Measurements from ENCODE around the gene EEPD1.

EEPD1 gene

DNA sequence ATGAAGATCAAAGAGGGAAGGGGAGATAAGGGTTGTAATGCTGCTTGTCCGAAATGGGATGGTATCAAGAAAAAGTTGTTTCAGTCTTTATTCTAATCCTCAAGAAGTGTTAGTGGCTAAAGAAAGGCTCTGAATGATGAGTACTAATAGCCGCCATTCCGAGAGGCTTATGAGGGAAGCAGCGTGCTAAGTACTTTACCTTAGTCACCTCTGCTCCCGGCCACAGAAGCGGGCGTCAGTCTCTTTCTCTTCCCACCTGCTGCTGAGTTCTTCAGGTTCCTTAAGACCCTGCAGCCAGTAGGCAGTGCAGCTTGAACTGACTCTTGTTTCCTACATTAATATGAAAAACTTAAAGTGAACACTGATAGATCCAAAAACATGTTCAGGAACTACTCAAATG is 73.1 kb downstream of the EEPD1 start:
- no peak overlapping the region for H3K4me3 ChIP-seq (ENCODE audit: low read depth, low read length)
- TF ChIP-seq, protein P1, sequence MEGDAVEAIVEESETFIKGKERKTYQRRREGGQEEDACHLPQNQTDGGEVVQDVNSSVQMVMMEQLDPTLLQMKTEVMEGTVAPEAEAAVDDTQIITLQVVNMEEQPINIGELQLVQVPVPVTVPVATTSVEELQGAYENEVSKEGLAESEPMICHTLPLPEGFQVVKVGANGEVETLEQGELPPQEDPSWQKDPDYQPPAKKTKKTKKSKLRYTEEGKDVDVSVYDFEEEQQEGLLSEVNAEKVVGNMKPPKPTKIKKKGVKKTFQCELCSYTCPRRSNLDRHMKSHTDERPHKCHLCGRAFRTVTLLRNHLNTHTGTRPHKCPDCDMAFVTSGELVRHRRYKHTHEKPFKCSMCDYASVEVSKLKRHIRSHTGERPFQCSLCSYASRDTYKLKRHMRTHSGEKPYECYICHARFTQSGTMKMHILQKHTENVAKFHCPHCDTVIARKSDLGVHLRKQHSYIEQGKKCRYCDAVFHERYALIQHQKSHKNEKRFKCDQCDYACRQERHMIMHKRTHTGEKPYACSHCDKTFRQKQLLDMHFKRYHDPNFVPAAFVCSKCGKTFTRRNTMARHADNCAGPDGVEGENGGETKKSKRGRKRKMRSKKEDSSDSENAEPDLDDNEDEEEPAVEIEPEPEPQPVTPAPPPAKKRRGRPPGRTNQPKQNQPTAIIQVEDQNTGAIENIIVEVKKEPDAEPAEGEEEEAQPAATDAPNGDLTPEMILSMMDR (IDR thresholded peaks at IDR 0.05; ENCODE audit: low read depth, low read length, missing control alignments), result no peak

DNA sequence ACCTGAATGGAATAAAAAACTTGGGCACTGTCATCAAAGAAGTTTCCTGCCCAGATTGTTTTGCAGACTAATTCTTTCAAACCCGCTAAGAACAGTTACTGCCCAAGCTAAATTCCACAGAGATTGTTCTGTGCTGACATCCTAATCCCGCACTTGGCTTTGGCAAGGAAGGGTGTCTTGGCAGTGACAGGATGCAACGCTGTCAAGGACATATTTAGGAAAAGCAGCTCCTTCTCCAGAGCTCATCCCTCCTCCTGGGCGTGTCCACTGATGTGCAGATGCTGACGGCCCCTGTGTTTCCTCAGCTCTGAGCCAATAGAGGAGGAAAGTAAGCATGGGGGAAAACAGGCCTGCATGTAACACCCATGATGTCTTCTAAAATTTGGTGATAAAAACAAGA is 74.2 kb downstream of the EEPD1 start:
- no peak overlapping the region for H3K4me3 ChIP-seq (ENCODE audit: low read depth, low read length)
- DNase-seq (ENCODE audit: low read depth), result no peak
- TF ChIP-seq, protein P1 (IDR thresholded peaks at IDR 0.05; ENCODE audit: low read depth, low read length, missing control alignments), result no peak

More for the DNA sequence above, 73.1 kb downstream of the EEPD1 start:
- DNase-seq (ENCODE audit: low read depth), result no peak

DNA sequence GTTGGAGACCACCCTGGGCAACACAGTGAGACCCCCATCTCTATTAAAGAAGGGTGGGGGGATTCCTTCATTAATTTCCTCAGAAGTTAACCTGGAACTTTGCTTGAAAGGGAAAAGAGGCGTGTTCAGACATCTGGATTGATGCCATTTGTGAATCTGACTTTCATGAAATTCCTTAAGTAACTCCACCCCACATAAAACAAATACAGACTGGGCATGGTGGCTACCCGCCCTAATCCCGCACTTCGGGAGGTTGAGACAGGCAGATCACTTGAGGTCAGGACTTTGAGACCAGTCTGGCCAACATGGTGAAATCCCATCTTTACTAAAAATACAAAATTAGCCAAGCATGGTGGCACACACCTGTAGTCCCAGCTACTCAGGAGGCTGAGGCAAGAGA is 75.0 kb downstream of the EEPD1 start:
- no peak for DNase-seq (ENCODE audit: low read depth)
- TF ChIP-seq, protein P1 (IDR thresholded peaks at IDR 0.05; ENCODE audit: low read depth, low read length, missing control alignments), result no peak
- no peak overlapping the region for H3K4me3 ChIP-seq (ENCODE audit: low read depth, low read length)

DNA sequence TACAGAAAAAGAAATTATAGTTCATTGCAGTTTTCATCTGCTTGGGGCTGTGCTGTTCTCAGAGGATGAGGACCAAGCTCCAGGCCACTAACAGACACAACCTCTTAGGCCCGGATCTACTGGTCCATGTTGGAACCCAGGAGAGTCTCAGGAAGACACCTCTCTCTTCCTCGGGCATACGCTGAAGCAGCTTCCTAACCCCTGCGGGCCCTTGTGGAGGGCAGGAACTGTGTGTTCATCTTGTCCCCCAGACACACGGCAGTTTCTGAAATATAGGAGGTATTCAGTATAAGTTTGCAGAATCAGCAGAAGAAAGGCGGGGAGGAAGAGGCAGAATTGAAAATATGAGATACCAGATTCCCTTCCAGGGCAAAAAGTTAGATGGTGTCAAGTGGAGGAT is 78.4 kb downstream of the EEPD1 start:
- TF ChIP-seq, protein P1 (IDR thresholded peaks at IDR 0.05; ENCODE audit: low read depth, low read length, missing control alignments), result no peak
- DNase-seq (ENCODE audit: low read depth), result no peak
- H3K4me3 ChIP-seq (ENCODE audit: low read depth, low read length), result no peak overlapping the region

DNA sequence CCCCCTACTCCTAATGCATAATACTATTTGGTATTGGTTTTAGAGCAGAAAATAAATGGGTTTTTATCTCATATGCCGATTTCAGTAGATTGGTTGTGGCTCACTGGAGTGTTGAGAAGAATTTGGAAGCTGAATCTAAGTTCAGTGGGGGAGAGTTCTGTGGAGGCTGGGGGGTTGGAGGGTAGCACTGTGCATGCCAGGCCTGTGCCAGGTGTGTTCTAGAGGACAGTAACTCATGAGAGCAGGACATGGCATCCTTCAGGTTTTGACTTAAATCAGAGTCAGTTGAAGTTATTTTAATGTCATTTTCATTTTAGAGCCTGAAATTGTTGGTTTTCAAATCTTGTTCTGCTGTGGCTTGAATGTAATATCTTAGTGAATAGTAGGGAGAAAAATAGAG is 79.5 kb downstream of the EEPD1 start:
- H3K4me3 ChIP-seq (ENCODE audit: low read depth, low read length), result no peak overlapping the region
- DNase-seq (ENCODE audit: low read depth), result no peak
- TF ChIP-seq, protein P1 (IDR thresholded peaks at IDR 0.05; ENCODE audit: low read depth, low read length, missing control alignments), result no peak

DNA sequence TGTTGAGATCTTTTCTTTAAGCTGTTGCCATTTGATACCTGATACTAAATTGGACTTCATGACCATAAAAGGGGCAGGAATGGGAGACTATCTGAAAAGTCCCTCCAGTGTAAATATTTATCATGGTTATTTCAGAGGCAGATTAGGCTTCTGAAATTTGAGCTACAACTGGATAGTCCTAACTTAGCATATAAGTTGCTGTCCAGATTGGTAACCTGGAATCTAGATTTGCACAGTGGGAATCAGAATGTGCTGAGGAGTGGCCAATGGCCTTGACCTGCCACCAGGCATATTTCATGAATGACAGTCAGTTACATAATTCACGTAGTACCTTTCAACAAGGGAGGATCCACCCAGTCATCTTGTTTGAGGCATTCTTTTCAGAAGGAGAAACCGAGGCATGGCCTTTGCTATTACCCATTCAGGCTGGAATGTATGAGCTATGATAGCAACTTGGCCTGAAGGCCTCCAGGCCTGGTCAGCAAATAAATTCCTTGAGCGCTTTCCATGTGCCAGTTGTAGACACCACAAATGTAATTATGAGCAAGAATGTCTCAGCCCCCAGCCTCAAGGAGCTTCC is 80.0 kb downstream of the EEPD1 start:
- no peak for DNase-seq (ENCODE audit: low read depth)
- H3K4me3 ChIP-seq (ENCODE audit: low read depth, low read length), result no peak overlapping the region
- TF ChIP-seq, protein P1 (IDR thresholded peaks at IDR 0.05; ENCODE audit: low read depth, low read length, missing control alignments), result no peak

DNA sequence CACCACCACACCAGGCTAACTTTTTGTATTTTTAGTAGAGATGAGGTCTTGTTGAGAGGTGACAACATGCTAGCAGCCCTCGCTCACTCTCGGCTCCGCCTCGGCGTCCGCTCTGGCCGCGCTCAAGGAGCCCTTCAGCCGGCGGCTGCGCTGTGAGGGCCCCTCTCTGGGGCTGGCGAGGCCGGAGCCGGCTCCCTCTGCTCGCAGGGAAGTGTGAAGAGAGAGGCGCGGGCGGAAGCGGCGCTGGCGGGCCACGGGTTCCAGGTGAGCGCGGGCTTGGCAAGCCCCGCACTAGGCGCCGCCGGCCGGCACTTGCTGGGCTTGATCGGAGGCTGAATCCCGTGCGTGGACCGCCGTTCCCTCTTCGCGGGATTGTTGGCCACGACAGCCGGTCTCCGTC is 83.0 kb downstream of the EEPD1 start:
- no peak for DNase-seq (ENCODE audit: low read depth)
- no peak overlapping the region for H3K4me3 ChIP-seq (ENCODE audit: low read depth, low read length)
- TF ChIP-seq, protein P1 (IDR thresholded peaks at IDR 0.05; ENCODE audit: low read depth, low read length, missing control alignments), result no peak

All from GM12864 (cell line).